GM04504 (cell line): ENCODE results near the gene OR3A2.
"Not testable (repeated sequence)": the region's sequence is repeated elsewhere in the genome, so short reads cannot be mapped to it uniquely, and the experiment has no call there.

Source experiments
- DNase-seq: peaks from one replicate; pipeline ENCODE4 v3.0.0-alpha.2; 2012; ENCODE audit warnings: low read depth

OR3A2 gene

GRCh38 chr17:3293548-3293947 is 92.6 kb downstream of the OR3A2 start:
- not testable (repeated sequence) for DNase-seq

GRCh38 chr17:3282901-3283300 is 103.2 kb downstream of the OR3A2 start:
- DNase-seq: no peak

DNA sequence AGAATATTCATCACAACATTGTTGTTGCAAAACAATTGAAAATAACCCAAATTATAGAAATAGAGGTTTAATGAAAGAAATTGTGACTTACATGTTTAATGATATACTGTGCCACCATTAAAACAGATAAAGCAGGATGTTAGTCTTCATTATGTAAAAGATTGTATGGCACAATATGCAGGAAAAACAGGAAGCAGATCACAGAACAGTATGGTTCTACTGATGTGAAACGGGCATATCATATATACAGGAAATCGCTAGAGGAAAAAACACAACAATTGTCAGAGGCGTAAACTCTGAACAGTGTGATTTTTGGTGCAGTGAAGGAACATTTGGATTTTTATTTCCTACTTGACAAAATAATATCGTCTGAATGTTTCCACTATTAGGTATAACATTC is 110.0 kb downstream of the OR3A2 start:
- DNase-seq: no peak

DNA sequence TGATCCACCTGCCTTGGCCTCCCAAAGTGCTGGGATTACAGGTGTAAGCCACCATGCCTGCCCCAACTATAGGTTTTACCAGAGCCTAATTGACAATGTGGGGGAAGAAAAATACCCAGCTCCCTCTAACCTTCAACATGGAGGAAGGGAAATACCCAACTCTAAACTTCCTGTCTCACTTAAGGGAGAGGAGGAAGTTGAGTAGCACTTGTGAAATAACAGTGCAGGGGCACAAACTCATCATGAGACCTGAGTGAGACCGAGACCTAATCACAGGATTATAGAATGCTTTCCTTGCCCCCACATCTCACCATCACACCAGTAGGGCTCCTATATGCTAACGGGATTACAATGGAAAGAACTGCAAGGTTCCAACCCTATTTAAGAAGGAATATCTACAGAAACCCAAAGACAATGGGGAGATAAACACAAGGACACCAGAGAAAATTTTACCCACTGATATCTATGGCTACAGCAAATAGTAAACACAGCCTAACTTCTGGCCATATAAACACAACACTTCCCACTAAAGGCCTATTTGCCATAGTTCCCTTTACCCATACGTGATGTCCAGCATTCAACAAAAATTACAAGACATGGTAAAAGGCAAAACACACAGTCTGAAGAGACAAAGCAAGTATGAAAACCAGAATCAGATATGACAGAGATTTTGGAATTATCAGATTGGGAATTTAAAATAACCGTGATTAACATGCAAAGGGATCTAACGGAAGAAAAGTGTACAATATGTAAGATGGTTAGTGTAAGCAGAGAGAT is 114.8 kb downstream of the OR3A2 start:
- no peak for DNase-seq

GRCh38 chr17:3260600-3260999 is 125.5 kb downstream of the OR3A2 start:
- DNase-seq: no peak

DNA sequence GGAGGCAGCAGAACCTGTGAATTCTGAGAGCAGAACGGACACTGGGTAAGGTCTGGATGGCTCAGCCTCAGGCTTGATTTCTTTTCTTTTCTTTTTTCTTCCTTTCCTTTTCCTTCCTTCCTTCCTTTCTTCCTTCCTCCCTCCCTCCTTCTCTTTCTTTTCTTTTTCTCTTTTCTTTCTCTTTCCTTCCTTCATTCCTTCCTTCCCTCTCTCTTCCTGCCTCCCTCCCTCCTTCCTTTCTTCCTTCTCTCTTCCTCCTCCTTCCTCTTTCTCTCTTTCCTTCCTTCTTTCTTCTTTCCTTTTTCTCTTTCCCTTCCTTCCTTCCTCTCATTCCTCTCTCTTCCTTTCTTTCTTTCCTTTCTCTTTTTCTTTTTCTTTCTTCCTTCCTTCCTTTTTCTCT is 125.9 kb downstream of the OR3A2 start:
- no peak for DNase-seq

DNA sequence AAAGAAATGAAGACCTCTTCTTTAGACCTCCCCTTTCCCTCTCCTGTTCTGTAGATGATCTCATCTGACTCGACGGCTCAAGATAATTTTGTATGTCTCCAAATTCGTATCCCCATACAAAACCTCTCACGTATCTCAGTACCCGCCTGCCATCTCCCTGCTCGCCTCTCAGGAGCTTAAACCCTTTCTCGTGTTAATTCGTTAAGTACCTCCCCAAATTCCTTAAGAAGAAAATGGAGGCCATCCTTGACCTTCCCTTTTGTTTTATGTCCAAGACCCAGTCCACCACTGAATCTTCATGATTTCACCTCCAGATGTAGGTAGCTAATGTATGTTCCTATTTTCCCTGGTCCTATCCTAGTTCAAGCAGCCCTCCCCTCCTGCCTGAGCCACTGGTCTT is 129.5 kb downstream of the OR3A2 start:
- DNase-seq: no peak

GRCh38 chr17:3249013-3249412 is 137.1 kb downstream of the OR3A2 start:
- not testable (repeated sequence) for DNase-seq

DNA sequence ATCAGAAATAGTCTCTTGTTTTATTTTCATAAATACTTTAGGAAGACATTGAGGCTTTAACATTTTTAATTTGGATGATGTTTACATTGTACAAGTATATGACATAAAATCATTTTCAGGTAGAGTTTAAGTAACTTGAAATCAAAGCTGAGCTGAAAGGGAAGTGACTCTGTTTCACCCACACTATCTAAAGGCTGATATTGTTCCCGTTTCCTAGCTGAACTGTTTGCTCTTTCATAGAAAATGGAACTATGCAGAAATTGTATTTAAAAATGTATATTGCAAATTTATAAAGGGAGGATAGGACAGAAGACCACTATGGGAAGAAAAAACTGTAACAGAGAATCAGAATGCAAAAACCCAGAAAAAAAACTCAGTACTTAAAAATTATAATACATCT is 141.3 kb downstream of the OR3A2 start:
- not testable (repeated sequence) for DNase-seq

- DNase-seq: not testable (repeated sequence)
Measured at GRCh38 chr17:3241044-3241443, 145.1 kb downstream of the OR3A2 start.

DNA sequence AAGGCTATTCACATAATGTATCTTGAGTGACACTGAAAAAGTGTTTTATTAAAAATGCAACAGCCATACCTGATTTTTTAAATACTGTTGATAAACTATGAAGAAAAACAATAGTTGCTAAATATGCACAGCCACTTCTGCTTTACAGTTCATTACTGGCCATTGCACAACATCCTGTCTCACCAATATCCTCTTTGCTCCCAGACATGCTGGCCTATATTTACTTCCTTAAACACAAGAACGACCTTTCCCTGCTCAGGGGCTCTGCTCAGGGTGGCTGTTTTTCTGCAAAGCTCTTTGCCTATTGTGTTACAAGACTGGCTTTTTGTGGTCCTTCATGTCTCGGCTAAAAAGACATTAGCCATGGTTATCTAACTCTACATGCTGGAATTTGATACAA is 147.4 kb downstream of the OR3A2 start:
- DNase-seq: not testable (repeated sequence)

- not testable (repeated sequence) for DNase-seq
Measured at GRCh38 chr17:3232300-3232699, 153.8 kb downstream of the OR3A2 start.
